Stimulated activated CD4-positive, alpha-beta T cell treated with anti-CD3 and anti-CD28 coated beads, Interleukin-1b, Interleukin-23, amount 100 ng/mL, for 4 hours (primary cell): Measurements from ENCODE around the gene GABRG1.

ENCODE experiments used
- DNase-seq, 2 donors: peaks; one replicate each; pipeline ENCODE4 v3.0.0-alpha.2; 2020; ENCODE audit warnings: low read depth in 2 of 2

GABRG1 gene

GRCh38 chr4:46123913-46124755, at the start of gene GABRG1:
Gene GABRG1, minus strand, starts transcription at chr4:46124054. Its CDS starts 141 bp downstream, at chr4:46123913.
- no peak for DNase-seq

- DNase-seq = no peak
Observed at GRCh38 chr4:46146993-46147392, 23.1 kb upstream of the GABRG1 start.

DNA sequence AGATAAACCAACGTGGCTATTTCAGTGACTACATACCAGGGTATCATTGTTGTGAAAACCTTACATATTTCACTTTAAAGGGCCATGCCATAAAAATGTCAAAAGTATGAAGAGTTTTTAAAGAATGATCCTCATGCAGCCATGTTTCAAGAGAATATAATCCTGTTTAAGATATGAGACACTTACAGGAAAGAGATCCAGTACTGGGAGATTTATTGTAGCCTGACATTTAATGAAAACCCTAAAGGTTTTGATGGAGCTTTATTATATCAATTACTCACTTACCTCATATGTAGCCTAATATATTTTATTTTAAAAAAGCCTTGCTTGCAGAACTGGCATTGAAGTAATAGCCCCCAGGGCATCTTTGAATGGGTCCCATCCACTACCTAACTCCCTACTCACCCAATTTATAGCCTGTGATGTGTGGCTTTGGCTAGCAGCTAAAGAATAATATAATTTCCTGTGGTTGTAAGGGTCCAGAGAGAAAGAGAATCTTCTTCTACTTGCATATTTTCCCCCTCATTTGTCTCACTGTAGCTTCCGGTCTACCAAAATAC, 7.7 kb upstream of the GABRG1 start:
- DNase-seq = no peak

- DNase-seq = no peak
Observed at GRCh38 chr4:46124773-46125413, 1.0 kb upstream of the GABRG1 start.

GRCh38 chr4:46081674-46082073, 42.2 kb downstream of the GABRG1 start:
- no peak for DNase-seq

- DNase-seq = no peak
Observed at GRCh38 chr4:46081248-46081647, 42.6 kb downstream of the GABRG1 start.

- DNase-seq = no peak
Observed at GRCh38 chr4:46073778-46074177, 50.1 kb downstream of the GABRG1 start.

DNA sequence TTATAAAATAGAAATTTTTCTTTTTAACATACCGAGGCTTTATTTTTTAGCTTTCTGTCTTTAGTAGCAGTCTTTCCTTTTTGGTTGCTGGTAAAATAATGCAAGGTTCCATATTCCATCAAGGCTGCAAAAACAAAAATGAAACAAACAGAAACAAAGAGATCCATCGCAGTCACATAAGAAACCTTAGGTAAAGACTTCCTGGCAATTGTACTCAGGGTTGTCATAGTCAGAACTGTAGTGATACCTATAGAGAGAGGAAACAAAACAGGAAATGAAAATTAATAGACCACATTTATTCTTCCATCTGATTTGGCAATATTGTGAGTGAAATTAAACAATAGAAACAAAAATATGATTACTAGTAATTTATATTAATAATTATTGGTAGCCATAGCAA, 72.5 kb downstream of the GABRG1 start:
- no peak for DNase-seq

- no peak for DNase-seq
Observed at GRCh38 chr4:46032056-46032455, 91.8 kb downstream of the GABRG1 start.

DNA sequence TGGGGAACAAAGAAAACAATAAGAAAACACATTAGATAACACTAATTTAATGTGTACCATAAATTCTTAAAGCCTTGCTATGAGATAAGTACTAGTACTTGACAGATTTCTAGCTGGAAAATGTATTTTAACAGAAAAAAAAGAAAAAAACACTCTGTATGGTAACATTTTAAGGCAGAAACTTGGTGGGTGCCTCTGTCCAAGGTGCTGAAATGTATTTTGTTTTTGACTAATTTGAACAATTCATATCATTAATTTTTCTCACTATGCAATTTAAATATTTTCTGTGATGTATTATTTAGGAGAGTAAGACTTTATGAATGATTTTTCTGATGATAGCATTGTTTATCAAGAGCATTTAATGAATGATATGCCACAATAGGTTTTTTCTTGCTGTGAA, 107.5 kb downstream of the GABRG1 start:
- no peak for DNase-seq

DNA sequence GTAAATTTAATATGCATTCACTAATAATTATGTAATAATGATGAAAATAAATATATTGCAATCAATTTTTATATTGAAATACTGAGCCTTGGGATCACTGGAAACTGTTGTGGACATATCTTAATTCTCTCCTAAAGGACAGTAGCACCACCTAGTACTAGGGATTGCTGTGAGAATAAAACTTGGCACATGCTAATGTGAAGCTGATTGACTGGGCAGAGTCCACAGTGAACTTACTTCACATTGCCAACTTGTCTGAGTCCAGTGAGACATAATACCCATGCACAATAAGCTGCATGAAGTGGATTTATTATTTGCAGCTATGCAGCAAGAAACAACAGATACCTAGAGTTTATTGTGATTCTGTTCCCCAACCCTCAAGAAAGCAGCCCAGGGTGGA, 131.1 kb downstream of the GABRG1 start:
- DNase-seq = no peak

GRCh38 chr4:45989775-45990174, 134.1 kb downstream of the GABRG1 start:
- DNase-seq = no peak

GRCh38 chr4:45987858-45988257, 136.0 kb downstream of the GABRG1 start:
- no peak for DNase-seq
